Measurements from ENCODE around the gene ACTR3C.

GRCh38 chr7:150323682-150324372, 482 bp upstream of the ACTR3C start:
- TF ChIP-seq CTCF (IDR thresholded peaks at IDR 0.05): no peak
- TF ChIP-seq JUND (IDR thresholded peaks at IDR 0.05): no peak
- TF ChIP-seq NRF1 (IDR thresholded peaks at IDR 0.05; ENCODE audit: low read depth, low read length): no peak
- TF ChIP-seq SIN3A (IDR thresholded peaks at IDR 0.05; ENCODE audit: borderline replicate concordance, low read depth, low read length): no peak
- no peak for TF ChIP-seq YY1 (IDR thresholded peaks at IDR 0.05; ENCODE audit: low read depth)
